OCI-LY7 (cell line): ENCODE results near the gene SLC49A4.

Experiments used
- CTCF ChIP-seq: fragments of 200-600 bp; sonication (generic); conservative IDR thresholded peaks from 2 replicates; pipeline ENCODE4 v1.5.1; 2014; ENCODE audit warnings: mild to moderate bottlenecking, antibody characterized with exemption, low read length, moderate library complexity, mixed read lengths
- EZH2phosphoT487 ChIP-seq: fragments of 200-600 bp; sonication (generic); IDR thresholded peaks from 2 replicates; pipeline ENCODE4 v1.6.1; 2018; ENCODE audit warnings: low read depth, borderline replicate concordance, mild to moderate bottlenecking, mixed run types, antibody characterized with exemption, low read length, moderate library complexity, mixed read lengths

- TF ChIP-seq CTCF: no peak
- no peak for TF ChIP-seq EZH2phosphoT487
These were observed 48.7 kb downstream of the SLC49A4 start for GRCh38 chr3:122843604-122844003.
